ENCODE results near the gene SP5.

DNA sequence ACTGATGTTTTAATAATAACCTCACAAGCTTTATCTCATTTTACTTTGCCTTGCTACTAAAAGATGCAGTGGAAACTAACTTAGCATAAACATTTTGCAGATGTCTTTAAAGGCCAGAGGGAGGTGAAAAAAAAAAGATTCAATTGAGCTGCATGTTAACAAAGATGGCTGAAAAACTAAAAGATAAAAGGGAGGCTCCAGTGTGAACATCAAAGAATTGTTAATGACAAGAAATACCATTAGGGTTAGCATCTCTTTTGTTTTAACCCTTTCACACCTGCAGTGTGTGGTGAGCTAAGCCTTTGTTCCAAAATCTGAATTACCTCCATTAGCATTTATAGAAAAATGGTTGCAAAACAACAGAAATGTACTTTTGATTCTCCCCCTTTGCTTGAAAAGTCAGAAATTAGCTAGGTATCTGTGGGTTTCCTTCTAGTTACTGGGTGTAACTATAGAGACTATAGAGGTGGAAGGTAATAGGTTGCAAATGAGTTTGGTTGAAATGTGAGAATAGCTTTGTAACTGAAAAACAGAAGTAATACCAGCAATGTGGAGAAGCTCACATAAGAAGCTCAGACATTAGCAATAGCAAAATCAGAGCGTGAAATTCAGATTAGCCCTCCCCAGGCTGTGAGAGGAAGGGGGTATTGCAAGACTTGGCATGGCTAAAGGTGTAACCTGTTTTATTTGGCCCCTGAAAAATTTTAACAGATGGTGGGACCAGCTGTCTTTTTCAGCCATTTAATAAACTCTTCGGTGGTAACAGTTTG lies 34.8 kb upstream of the SP5 start:
- TF ChIP-seq CTCF (IDR thresholded peaks at IDR 0.05; ENCODE audit: low read depth, low read length, poor library complexity, severe bottlenecking), result no peak
- TF ChIP-seq EZH2phosphoT487 (IDR thresholded peaks at IDR 0.05; ENCODE audit: borderline replicate concordance, low read length), result no peak

Measured in DOHH2 (cell line).